ENCODE measurements around the gene SIPA1L3.

The SIPA1L3 gene

DNA sequence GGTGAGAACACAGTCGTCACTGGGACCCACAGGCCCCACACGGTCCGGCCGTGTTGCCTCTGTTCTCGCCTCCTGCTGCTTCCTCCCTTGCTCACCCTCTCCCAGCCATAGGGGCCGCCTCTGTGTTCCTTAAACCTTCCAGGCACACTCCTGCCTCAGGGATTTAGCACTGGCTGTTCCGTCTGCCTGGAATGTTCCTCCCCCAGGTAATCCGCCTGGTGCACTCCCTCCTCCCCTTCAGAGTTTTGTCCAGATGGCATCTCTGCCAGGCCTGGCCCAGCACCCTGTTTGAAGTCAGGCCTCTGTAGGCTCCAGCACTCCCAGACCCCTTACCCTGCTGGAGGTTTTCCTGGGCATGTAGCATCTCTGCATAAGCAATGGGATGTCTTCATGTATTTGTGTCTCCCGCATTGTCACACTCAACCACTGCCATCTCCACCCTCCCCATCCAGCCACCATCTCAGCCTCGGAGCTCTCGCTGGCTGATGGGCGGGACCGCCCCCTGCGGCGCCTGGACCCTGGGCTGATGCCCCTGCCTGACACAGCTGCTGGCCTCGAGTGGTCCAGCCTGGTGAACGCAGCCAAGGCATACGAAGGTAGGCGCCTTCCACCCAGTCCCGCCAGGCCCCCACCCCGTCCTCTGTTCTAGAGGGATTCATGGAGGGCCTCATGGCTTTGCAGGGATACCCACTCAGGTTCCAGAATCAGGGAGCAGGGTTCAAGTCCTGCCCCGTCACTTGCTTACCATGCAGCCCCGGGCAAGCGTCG lies 291.1 kb downstream of the SIPA1L3 start:
- DNase-seq = no peak

GRCh38 chr19:38199340-38199739 lies 292.3 kb downstream of the SIPA1L3 start:
- DNase-seq = no peak

DNA sequence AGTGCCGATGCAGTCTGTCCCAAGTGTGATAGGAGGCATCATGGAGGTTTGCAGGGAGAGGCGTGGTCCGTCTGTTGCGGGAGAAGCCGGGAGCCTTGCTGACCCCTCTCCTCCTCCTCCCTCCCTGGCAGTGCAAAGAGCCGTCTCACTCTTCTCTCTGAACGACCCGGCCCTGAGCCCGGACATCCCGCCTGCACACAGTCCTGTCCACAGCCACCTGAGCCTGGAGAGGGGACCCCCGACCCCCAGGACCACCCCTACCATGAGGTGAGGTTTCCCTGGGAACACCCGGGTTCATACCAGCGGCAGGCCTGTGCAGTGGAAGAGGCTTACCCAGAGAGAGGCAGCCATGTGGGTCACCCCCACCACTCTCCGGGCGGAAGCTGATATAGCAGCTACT lies 294.7 kb downstream of the SIPA1L3 start:
- no peak for DNase-seq

DNA sequence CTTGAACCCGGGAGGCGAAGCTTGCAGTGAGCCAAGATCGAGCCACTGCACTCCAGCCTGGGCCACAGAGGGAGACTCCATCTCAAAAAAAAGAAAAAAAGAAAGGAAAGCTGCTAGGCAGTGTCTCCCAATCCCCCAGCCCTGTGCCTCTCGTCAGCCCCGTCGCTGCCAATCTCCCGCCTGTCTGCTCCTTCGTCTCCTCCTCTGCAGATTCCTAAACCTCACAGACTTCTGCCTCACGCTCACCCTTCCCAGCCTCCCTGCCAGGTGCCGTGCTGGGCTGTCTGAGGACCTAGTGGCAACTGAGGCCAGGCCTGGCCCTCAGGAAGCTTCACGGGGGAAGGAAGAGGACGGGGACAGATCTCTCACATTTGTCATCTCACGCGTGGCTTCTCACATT lies 295.5 kb downstream of the SIPA1L3 start:
- no peak for DNase-seq

DNA sequence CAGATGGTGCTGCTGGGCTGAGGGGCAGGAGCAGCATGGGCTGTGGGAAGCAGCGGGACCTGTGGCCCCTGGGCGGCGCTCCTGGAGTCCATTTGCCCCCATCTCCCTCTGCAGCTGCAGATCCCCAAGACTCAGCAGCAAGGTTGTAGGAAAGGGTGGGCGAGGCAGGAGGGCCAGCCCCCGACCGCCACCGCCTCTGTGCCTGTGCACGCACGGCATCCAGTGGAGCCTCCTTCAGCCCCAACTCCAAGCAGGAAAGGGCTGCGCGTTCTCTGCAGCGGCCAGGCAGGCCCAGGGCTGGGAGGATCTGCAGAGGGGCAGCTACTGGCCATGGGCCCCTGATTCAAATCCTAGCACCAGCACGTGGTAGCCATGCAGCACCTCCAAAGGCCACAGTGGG lies 296.2 kb downstream of the SIPA1L3 start:
- DNase-seq = no peak

GRCh38 chr19:38204096-38204495 lies 297.1 kb downstream of the SIPA1L3 start:
- DNase-seq = no peak

- no peak for DNase-seq
Observed at GRCh38 chr19:38204728-38205127, 297.7 kb downstream of the SIPA1L3 start.

- no peak for DNase-seq
Observed at GRCh38 chr19:38206006-38206745, 299.2 kb downstream of the SIPA1L3 start.

DNA sequence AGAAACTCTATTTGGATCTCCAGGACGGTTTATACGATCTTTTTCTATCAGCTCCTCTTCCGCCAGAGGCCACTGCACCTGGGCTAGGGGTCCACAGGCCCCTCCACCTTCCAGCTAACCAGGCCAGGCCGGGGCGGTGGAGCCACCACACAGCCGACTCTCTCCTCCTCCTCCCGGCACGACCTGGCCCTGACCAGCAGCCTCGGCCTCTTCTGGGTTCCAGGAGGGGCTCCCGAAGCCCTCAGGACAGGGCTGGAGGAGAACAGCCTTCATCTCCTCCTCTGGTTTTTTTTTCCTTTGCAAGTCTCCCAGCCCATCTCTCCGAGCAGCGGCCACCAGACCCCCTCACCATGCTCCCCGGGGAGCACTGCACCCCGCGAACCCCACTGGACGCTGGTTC lies 299.9 kb downstream of the SIPA1L3 start:
- no peak for DNase-seq

DNA sequence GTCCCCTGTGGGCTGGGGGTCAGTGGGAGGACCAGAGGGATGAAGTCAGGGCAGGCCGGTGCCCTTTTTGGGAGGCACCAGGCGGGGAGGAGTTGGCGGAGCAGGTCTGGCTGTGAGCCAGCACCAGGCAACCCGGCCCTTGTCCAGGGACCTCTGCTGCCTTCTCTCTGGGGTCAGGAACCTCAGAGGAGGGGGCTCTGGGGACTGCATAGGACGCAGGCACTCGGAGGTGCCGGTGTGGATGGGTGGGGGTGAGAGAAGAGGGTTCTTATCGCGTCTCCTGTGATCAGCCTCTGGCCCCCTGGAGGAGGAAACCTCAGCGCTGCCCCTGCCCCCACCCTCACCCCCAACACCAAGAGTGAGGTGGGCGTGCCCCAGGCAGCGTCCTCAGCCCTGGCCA lies 300.5 kb downstream of the SIPA1L3 start:
- DNase-seq = no peak

DNA sequence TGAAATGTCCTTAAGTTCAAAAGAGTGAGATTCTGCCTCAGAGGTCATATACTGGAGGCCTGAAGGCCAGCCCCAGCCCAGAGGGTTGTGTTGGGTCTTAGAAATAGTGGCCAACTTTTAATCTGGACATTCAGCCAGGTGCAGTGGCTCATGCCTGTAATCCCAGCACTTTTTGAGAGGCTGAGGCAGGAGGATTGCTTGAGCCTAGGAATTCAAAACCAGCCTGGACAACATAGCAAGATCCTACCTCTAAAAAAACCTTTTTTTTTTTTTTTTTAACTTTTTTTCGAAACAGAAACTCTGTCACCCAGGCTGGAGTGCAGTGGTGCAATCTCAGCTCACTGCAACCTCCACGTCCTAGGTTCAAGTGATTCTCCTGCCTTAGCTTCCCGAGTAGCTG lies 301.6 kb downstream of the SIPA1L3 start:
- DNase-seq = no peak

GRCh38 chr19:38209152-38209551 lies 302.1 kb downstream of the SIPA1L3 start:
- no peak for DNase-seq

GRCh38 chr19:38209671-38210457 lies 302.9 kb downstream of the SIPA1L3 start:
- DNase-seq = no peak

DNA sequence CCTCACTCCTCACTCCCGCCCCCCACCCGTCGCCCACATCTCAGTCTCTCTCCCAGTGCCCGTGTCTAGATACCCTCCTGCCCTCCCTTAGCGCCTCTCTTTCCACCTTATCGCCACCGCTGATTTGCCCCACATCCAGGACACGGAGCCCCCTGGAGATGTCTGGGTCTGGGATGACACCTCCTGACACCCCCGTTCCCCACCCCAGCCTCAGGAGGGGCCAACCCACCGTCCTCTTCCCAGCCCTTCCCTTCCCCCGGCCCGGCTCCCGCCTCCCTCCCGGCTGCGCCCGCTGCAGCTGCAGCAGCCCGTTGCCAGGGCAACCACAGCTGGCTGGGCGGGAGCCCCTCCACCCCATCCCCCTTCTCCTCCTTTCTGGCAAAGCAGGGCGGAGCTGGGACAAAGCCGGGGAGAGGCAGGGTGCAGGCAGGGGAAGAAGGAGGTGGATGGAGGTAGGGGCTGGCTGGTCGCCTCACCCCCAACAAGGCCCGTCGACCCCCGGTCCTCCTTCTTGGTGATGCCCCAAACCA lies 303.5 kb downstream of the SIPA1L3 start:
- DNase-seq = no peak

DNA sequence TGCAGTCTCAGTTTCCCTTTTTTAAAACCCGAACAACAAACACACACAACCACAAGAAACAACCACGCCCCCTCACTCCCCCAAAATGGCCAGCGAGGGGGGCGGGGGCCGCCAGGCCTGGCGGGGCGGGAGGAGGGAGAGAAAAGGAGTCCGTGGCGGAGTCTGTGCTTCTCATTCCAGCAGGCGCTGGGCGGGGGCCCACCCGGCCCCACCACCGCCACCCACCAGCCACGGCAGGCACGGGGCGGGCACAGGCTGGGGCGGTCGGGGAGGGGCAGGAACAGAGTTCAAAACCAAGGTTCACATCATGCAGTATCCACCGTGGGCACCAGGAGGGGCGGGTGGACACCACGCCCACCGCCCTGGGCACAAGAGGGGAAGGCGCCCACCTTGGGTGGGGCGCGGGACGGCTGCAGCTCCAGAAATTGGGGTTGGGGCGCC lies 304.2 kb downstream of the SIPA1L3 start:
- no peak for DNase-seq

GRCh38 chr19:38211766-38212165 lies 304.8 kb downstream of the SIPA1L3 start:
- DNase-seq = no peak

- DNase-seq = no peak
Observed at GRCh38 chr19:38213469-38213868, 306.5 kb downstream of the SIPA1L3 start.

DNA sequence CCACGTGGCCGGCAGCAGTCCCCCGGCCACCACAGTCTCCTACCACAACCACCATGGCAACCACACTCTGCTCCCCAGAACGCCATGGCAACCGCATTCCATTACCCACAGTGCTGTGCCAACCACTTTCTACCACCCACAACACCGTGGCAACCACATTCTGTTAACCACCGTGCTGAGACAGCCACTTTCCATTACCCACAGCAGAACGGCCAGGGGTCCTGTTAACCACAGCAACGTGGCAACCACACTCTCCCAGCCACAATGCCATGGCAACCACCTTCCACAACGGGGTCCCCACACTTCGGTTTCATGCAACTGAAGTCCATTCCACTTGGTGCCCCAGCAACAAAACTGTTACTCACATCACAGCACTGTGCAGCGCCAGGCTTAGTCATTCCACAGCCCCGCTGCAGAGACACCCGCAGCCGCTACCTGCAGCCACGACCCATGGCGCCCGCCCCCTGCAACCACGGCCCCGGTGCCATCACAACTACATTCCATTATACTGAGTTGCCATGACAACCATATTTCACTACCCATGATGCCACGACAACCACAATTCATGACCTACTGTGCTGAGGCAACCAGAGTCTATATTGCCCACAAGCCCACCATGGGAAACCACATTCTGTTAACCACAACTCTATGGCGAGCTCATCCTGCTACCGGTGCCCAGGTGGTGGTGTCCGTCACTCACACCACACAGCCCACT lies 307.1 kb downstream of the SIPA1L3 start:
- DNase-seq = no peak

GRCh38 chr19:38216785-38217641 lies 310.0 kb downstream of the SIPA1L3 start:
- no peak for DNase-seq

GRCh38 chr19:38218204-38218603 lies 311.2 kb downstream of the SIPA1L3 start:
- DNase-seq = no peak

GRCh38 chr19:38219221-38219620 lies 312.2 kb downstream of the SIPA1L3 start:
- DNase-seq = no peak

GRCh38 chr19:38221421-38221820 lies 314.4 kb downstream of the SIPA1L3 start:
- DNase-seq = no peak

Measured in suppressor macrophage treated with lipopolysaccharide for 4 hours (primary cell).